T-helper 2 cell (primary cell): ENCODE measurements around the gene CYP4F22.

Experiments
- DNase-seq, 5 experiments: peaks; one replicate each; pipeline versions ENCODE4 v3.0.0 to v3.0.0-alpha.2; 2012 to 2022

The CYP4F22 gene

DNA sequence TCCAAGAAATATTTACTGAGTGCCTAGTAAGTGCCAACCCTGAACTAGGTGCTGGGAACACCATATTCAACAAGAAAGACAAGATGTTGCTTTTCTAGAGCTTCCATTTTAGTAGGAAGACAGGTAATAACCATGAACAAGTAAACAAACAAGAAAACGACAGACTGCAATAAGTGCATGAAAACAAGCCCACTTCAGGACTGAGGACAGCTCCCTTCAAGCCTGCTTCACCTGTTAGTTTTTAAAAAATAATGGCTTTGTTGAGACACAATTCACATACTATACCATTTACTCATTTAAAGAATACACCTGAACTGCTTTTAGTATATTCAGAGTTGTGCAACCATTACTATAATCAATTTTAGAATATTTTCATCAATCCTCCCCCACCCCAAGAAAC, 30.4 kb downstream of the CYP4F22 start:
- peak in 1 of 5 experiments; percentile 27 for DNase-seq

DNA sequence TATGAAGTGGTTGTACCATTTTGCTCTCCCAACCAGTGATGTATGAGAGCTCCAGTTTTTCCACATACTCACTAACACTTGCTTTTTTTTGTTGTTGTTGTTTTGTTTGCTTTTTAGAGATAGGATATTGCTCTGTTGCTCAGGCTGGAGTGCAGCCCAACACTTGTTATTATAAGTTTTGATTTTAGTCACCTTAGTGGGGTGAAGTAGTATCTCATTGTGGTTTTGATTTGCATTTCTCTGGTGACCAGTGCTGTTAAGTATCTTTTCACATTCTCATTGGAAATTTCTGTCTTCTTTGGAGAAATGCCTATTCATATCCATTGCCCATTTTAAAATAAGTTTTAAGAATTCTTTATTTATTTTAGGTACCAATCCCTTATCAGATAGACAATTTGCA, 31.3 kb downstream of the CYP4F22 start:
- DNase-seq = no peak

DNA sequence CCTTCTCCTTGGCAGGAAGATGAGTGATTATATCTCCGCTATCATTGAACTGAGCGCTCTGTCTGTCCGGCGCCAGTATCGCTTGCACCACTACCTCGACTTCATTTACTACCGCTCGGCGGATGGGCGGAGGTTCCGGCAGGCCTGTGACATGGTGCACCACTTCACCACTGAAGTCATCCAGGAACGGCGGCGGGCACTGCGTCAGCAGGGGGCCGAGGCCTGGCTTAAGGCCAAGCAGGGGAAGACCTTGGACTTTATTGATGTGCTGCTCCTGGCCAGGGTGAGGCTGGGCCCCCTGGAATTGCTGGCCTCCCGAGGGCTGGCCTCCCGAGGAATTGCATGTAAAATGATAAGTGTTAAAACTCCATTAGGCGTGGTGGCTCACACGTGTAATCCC, 32.1 kb downstream of the CYP4F22 start:
- no peak for DNase-seq

DNA sequence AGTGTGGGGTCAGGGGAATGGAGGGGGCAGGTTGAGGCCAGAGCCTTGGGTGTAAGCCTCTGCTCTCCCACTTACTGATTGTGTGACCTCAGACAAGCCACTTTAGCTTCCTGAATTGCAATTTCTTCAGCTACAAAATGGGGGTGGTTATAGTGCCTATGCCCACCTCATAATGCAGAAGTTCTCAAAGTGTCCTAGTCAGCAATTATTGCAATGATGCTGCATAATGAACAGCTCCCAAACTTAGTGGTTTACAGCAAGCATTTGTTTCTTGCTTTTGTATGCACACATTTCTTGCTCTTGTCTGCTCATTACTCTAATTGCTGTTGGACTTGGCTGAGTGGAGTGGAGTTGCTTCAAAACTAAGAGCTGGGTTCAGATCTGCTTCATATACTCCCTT, 36.0 kb downstream of the CYP4F22 start:
- no peak for DNase-seq

DNA sequence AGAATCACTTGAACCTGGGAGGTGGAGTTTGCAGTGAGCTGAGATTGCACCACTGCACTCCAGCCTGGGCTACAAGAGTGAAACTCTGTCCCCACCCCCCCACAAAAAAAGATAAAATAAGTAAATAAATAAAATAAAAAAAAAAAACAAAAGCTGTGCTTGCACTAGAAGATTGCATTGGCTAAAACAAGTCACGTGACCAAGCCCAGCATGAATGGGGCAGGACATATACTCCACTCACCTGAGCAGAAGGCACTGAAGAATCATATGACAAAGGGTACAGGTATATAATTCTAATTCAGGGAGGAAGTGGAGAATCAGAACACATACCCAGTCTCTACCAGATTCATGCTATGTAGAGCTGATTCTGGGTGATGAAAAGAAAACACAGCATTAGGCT, 36.6 kb downstream of the CYP4F22 start:
- DNase-seq = no peak

DNA sequence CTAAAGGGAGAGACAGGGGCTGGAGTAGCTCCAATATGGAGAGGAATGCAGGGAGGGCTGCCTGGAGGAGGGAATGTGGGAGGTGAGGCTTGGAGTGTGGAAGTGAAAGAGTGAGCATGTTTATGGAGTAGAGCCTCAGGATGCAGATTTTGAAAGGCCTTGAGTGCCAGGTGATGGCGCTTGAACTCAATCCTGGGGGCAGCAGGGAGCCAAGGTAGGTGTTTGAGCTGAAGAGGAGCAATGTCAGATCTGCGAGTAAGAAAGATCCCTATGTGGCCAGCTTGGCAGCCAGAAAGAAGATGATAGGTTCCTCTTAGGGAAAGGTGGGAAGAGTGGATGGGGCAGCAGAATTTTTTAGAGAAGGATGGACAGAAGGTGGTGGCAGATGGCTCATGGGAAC, 40.3 kb downstream of the CYP4F22 start:
- no peak for DNase-seq

DNA sequence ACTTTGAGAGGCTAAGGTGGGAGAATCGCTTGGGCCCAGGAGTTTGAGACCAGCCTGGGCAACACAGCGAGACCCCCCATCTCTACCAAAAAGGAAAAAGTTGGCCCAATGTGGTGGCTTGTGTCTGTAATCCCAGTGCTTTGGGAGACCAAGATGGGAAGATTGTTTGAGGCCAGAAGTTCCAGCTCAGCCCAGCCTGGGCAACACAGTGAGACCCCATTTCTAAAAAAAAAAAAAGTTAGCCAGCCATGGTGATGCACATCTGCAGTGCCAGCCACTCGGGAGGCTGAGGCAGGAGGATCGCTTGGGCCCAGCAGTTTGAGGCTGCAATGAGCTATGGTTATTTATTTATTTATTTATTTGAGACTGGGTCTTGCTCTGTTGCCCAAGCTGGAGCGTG, 41.3 kb downstream of the CYP4F22 start:
- no peak for DNase-seq

DNA sequence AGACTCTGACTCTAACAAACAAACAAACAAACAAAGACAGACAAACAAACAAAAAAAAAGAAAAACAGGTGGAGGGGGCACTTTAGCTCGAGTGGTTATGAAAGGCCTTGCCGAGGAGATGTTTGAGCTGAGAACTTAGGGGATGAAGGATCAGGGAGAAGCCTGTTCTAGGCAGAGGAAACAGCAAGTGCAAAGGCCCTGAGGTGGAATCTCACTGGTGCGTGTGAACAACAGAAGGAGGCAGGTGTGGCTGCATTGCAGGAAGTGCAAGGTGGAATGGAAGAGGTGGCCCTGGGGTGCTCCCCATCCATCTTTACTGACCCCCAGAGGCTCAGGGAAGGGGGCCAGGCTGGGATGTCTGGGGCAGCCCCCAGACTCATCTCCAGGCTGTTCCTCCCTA, 41.9 kb downstream of the CYP4F22 start:
- DNase-seq = no peak

DNA sequence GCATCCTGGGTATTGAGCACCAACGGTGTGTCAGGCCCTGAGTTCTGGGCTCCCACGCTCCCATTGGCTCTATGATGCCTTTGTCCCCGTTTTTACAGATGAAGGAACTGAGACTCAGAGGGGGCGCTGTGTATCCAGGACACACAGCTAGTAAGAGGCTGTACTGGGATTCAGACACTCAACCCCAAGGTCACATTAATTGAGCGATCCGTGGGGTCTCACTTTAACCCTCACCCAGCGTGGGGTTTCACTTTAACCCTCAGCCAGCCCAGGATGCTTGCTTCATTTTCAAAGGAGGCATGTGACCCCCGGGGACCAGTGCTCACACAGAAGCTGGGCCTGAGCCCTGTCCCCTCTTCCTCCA, 42.6 kb downstream of the CYP4F22 start:
- no peak for DNase-seq

DNA sequence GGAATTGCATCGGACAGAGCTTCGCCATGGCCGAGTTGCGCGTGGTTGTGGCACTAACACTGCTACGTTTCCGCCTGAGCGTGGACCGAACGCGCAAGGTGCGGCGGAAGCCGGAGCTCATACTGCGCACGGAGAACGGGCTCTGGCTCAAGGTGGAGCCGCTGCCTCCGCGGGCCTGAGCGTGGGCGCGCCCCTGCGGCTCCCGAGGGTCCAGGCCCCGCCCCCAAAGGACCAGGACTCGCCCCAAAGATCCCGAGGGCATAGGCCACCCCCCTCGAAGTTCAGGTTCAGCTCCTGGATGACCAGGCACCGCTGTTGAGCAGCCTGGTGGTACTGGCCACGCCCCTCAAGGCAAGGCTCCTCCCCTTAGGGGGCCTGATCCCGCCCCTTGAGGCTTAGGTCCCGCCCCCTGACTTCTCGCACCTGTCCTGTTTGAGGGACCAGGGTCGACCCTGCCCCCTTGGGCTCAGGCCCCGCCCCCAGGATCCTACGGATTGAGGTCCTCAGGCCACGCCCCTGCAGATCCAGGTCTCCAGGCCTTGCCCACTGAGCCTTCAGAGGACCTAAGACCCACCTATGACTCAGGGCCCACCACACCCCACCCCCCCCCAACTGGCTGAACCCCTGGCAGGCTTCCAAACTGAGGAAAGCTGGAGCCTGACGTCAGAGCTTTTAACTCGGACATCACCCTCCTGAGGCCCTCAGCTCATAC, 43.1 kb downstream of the CYP4F22 start:
- peak; percentile 43 to 73 (median 67) for DNase-seq

DNA sequence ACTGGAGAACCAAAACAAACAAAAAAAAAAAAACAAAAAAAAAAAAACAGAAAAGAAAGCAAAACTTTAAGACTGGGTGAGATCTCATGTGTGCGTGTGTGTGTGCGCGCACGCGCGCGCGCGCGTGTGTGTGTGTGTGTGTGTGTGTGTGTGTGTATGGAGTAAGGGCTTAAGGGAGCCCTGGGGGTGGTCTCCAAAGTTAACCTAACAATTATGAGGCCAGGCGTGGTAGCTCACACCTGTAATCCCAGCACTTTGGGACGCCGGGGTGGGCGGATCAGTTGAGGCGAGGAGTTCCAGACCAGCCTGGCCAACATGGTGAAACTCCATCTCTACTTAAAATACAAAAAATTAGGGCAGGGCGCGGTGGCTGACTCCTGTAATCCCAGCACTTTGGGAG, 46.7 kb downstream of the CYP4F22 start:
- DNase-seq = peak in 1 of 5 experiments; percentile 20

DNA sequence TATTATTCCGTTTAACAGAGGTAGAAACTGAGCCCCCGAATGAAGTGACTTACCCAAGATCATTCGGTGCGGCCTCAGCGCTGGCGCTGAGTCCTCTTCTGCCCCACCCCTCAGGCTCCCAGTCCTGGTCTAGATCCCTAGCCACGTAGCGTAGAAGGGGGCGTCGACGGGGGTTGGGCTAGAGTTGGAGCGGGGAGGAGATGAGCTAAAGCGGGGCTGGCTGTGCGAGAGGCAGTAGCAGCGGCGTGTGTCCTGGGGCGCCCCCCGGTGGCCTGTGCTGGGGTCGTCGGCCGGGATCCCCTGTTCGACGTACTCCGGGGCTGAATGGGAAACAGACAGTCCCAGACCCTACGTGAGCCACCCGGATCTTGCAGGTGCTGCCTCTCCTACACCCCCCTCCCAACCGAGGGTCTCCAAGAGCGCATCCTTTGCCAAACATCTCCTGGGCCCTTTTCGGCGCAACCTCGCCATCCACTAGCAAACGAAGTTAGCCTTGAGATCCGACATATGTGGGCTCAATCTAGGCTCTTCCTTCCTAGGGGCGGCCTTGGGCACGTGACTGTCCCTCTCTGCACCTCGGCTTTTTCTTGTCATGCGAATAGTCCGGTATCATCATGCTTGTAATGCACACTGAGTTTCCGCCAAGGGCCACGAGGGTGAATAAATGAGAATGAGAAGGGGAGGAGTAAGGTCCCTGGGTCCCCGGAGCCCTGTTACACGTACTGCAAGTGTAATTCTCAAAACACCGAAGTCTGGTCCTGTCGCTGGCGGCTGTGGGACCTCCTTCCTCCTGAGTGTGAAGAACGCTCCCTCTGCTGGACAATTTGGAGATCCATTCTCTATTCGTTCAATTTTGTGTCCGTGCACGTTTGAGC, 47.7 kb downstream of the CYP4F22 start:
- peak; percentile 88 to 98 (median 93) for DNase-seq

DNA sequence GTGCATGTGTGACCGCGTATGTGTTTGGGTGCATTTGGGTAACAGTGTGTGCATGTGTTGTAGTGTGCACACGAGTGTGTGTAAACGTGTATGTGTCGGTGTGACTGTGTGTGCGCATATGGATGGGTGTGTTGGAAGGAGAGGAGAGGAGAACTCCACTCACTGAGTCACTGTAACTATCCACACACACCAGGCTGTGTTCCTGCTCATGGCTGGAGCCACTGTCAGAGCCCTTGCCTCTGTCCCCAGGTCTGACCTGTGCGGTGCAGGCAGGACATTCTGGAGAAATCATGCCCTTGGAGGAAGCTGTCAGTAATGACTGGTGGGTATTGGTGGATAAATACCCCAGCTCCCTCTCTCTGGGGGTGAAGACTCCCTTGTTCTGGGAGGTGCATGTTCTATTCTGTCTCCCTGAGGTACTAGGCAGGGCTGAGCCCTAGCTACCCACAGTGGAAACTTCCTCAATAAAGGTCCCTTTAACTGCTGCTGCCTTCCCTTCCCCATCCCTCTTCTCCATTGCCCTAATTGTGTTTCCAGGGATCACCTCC, 48.4 kb downstream of the CYP4F22 start:
- DNase-seq = no peak

DNA sequence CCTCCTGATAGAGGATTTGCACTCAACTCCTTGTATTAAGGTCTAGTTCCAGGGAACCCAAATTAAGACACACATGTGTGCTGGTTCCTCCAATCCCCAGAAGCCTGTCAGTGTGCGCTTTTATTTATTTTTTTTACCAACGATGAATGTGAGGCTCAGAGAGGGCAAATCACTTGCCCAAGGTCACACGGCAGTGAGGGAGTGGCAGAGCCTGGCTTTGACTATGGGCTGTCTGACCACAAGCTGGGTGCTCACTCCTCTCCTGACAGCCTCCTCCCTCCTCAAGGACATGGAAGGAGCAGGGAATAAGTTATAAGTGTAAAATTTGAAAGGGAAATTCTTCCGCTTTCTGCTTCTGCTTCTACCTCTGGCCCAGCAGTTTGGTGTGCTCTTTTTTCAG, 48.9 kb downstream of the CYP4F22 start:
- DNase-seq = no peak

DNA sequence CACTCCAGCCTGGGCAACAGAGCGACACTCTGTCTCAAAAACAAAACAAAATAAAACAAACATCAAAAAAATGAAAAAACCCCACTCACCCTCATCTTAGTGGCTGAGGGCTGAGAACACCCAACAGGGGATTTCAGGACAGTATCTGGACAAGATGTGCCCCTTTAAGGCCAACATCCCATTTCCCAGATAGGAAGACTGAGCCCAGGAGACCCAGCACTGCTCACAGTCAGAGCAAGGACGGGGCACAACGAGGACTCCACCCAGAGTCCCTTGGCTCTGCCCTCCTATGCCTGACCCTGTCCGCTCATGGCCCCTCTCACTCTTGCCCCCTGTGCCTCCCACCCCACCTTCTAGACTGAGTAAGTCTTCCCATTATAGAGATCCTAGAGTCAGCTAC, 53.8 kb downstream of the CYP4F22 start:
- DNase-seq = no peak

DNA sequence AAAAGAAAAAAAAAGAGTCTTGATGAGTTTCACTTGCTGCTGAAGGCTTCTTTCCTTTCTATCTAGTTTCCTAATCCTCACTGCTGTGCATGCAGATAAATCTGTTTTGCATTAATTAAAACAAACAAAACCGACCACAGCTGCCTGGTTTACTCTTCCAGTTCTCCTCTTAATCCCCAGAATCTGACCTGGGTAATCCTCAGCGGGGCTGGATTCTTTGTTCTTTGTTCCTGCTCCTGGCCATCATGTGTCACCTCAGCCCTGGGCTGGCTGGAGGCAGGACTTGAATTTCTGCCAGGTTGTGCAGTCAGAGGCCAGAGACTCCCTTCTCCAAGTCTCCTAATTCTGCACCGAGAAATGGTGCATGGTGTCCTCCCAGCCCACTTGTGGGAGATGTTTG, 54.5 kb downstream of the CYP4F22 start:
- no peak for DNase-seq

DNA sequence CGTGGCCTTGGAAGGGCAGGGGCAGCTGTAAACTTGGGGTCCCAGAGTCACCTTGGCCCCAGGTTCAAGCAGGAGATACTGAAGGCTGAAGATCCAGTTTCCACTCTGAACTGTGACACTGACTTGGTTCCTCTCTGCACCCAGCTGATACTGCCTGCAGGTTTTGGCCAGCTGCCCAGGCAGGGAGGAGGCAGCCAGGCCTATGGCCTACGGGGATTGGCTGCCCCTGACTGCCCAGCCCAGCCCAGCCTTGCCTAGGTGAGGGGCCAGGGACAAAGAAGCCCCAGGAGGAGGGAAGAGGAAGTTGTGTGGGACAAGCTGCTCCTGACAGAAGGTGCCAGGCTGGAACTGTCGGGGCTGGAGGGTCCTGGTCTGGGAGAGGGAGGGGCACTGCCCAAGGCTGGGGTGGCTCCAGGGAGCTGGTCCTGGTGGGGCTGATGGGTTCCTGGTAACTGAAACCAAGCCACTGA, 55.0 kb downstream of the CYP4F22 start:
- no peak for DNase-seq

DNA sequence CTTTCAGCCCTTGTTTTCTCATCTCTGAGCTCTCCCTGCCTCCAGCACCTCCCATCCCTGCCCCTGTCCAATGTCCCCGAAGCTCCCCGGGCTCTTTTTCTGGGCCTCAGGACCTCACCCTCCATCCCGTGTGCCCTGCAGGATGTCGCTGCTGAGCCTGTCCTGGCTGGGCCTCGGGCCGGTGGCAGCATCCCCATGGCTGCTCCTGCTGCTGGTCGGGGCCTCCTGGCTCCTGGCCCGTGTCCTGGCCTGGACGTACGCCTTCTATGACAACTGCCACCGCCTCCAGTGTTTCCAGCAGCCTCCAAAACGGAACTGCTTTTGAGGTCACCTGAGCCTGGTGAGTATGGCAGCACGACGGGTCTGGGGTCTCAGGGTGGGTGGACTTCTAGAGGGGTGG, 55.6 kb downstream of the CYP4F22 start:
- no peak for DNase-seq

DNA sequence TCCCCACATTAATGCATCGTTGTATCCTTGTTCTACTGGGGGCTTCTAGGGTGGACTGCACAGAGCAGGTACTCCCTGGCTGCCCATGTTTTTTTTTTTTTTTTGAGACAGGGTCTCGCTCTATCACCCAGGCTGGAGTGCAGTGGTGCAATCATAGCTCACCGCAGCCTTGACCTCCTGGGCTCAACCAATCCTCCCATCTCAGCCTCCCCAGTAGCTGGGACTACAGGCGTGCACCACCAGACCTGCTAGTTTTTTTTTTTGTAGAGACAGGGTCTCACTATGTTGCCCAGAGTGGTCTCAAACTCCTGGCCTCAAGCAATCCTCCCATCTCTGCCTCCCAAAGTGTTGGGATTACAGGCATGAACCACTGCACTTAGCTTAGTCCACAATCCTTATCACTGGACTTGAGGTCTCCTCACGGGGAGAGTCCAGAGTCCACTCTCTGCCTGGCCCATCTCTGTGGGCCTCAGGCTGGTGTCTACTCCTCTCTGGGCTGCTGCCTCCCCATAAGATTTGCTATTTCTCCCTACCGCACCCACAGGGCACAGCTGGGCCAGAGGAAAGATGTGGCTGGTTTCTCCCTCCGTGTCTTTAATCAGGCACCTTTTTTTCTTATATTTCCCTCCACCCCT, 56.3 kb downstream of the CYP4F22 start:
- no peak for DNase-seq

DNA sequence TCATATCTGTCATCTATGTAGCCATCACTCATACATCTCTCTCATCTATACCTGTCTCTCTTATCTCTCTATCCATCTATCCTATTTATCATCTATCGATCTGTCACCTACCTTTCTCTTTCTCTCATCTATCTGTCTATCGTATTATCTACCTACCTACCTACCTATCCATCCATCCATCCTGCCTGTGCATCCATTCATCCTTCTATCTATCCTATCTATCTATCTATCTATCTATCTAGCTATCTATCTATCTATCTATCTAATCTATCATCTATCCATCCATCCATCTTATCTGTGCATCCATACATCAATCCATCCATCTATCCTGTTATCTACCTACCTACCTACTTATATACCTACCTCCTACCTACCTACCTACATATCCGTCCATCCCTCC, 62.1 kb downstream of the CYP4F22 start:
- DNase-seq = no peak

DNA sequence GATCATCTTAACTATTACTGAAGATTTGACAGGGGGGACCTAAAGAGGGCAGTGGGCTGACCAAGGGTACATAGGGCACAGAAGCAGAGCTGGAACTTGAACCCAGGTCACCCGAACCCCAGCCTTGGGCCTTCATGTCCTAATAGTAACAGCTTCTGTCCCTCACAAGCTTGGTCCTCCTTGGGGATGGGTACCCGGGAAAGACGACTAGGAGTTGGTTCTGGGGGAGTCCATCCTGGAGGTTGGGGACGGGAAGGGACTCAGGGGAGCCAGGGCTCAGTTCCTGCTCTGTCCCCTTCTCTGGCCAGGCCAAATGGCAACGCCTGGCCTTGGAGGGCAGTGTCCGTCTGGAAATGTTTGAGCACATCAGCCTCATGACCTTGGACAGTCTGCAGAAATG, 67.1 kb downstream of the CYP4F22 start:
- no peak for DNase-seq

DNA sequence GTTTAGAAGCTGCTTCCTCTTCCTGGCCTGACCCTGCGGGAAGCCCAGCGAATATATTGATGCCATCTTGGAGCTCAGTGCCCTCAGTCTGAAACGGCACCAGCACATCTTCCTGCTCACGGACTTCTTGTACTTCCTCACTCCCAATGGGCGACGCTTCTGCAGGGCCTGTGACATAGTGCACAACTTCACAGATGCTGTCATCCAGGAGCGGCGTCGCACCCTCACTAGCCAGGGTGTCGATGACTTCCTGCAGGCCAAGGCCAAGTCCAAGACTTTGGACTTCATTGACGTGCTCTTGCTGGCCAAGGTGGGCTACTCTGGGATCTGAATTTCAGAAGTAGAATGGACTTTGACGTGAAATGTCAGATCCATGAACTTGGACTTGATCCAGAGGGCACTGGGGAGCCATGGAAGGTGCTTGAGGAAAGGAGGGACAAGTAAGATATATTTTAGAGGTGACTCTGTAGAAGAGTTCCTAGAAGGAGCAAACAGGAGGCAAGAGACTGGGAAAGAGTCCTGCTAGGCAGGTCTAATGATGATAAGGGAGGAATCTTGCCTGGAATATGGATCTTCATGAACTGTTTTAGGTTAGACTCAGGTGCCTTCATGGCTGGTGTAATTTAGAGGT, 68.3 kb downstream of the CYP4F22 start:
- no peak for DNase-seq

DNA sequence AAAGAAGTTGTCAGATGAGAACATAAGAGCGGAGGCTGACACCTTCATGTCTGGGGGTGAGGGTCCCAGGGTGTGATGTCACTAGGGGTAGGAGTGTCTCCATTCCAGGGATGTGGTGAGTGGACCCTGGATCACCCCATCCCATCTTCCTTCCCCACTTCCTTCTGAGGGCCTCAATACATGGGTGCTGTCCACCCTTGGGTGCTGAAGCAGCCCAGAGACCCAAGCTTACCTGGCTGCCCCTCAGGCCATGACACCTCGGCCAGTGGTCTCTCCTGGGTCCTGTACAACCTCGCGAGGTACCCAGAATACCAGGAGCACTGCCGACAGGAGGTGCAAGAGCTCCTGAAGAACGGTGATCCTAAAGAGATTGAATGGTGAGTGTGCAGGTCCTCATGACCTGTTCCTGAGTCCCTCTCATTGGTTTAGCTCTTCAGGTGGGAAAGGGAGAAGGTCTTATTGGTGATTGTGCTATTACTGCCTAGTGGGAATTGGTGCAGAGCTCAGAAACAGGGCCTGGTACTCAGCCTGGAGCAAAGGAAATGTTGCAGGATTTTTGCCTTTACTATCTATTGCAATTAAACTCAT, 69.0 kb downstream of the CYP4F22 start:
- no peak for DNase-seq
